Duodenal mucosa (tissue), 2 donors: ENCODE measurements around the gene SOCS1.
"Not testable (repeated sequence)": the region's sequence is repeated elsewhere in the genome, so short reads cannot be mapped to it uniquely, and the experiment has no call there.

Source experiments
- H3K27ac ChIP-seq: one replicate; pipeline ENCODE4 v1.7.0; 2013; ENCODE audit warnings: low read depth, low read length
- H3K27me3 ChIP-seq, 2 donors: one replicate each; pipeline ENCODE4 v1.7.0; 2013; ENCODE audit warnings: low read length in 2 of 2, control low read depth in 1 of 2; ENCODE audit not compliant: insufficient read depth in 2 of 2, control insufficient read depth in 1 of 2
- H3K36me3 ChIP-seq, 2 donors: one replicate each; pipeline ENCODE4 v1.7.0; 2013; ENCODE audit warnings: low read length in 2 of 2, control low read depth in 1 of 2; ENCODE audit not compliant: insufficient read depth in 2 of 2, control insufficient read depth in 1 of 2
- H3K4me1 ChIP-seq, 2 donors: one replicate each; pipeline ENCODE4 v1.7.0; 2013; ENCODE audit warnings: low read length in 2 of 2, control low read depth in 1 of 2; ENCODE audit not compliant: insufficient read depth in 2 of 2, control insufficient read depth in 1 of 2
- H3K4me3 ChIP-seq, 2 donors: one replicate each; pipeline ENCODE4 v1.7.0; 2013; ENCODE audit warnings: low read length in 2 of 2, low read depth in 1 of 2
- H3K9ac ChIP-seq, 2 donors: one replicate each; pipeline ENCODE4 v1.7.0; 2013; ENCODE audit warnings: low read length in 2 of 2, low read depth in 1 of 2
- H3K9me3 ChIP-seq, 2 donors: one replicate each; pipeline ENCODE4 v1.7.0; 2013; ENCODE audit warnings: low read length in 2 of 2, control low read depth in 1 of 2; ENCODE audit not compliant: control insufficient read depth in 1 of 2

SOCS1 gene

GRCh38 chr16:11224894-11225676, 30.9 kb downstream of the SOCS1 start:
- Histone ChIP-seq H3K4me3 (no peak overlapping the region), H3K4me1 (peaks cover 15 to 16% of the 10 kb centered on the region in 2 donors), H3K9ac (no peak overlapping the region), H3K27ac (no peak overlapping the region), H3K27me3 (no peaks in the 10 kb centered on the region), H3K9me3 (no peaks in the 10 kb centered on the region), H3K36me3 (no peaks in the 10 kb centered on the region)

DNA sequence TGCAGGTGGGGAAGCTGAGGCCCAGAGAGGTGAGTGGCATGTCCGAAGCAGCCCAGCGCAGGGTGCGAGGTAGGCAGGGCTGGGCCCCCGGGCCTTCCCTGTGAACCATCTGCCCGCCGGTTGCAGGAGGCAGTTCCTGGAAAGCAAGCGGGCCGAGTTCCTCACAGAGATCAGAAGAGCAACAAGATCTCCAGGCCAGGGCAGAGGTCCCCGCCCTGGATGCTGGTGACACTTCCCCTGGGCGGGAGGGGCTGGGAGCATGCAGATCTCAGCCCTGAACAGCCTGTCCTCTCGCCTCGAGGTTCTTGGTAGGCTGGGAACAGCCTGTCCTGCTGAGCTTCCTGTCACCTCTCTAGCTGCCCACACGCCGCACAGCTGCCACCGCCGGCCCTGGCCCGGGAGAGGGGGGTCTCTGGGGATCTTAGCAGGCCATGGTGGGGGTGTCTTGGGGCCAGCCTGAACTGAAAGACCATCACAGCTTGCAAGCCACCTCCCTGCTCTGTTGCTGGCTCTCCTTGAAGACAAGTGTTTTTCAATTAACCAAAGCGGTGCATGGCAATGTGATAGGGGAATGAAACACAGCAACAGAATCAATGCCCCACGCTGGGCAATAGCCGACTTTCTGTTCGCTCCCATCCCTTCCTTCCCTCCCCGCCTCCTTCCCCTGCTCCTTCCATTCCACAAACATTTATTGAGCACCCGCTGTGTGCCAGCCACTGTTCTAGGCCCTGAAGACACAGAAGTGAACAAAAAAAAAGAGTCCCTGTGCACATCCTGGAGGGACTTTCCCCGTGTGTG, 31.7 kb downstream of the SOCS1 start:
- no peaks in the 10 kb centered on the region for H3K36me3 ChIP-seq
- no peaks in the 10 kb centered on the region for H3K27me3 ChIP-seq
- no peaks in the 10 kb centered on the region for H3K9me3 ChIP-seq
- H3K27ac ChIP-seq: peak overlapping the region; percentile 11
- peaks cover 15 to 16% of the 10 kb centered on the region in 2 donors for H3K4me1 ChIP-seq
- no peak overlapping the region for H3K4me3 ChIP-seq
- peak overlapping the region in 1 of 2 donors; percentile 18 for H3K9ac ChIP-seq

DNA sequence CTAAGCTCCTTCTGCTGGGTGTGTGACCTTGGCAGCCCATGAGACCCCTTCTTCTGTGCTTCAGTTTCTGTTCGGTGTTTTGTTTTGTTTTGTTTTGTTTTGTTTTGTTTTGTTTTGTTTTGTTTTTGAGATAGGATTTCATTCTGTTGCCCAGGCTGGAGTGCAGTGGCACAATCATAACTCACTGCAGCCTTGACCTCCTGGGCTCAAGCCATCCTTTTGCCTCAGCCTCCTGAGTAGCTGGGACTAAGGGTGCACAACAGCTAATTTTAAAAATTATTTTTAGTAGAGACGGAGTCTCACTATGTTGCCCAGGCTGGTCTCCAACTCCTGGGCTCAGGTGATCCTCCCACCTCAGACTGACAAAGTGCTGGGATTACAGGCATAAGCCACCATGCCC, 35.5 kb downstream of the SOCS1 start:
- Histone ChIP-seq H3K9me3 (peaks cover 9 to 22% of the 10 kb centered on the region in 2 donors), H3K4me1 (peaks cover 15 to 16% of the 10 kb centered on the region in 2 donors)
- H3K4me3 ChIP-seq, H3K36me3 ChIP-seq, H3K27ac ChIP-seq, H3K9ac ChIP-seq, H3K27me3 ChIP-seq: not testable (repeated sequence)

GRCh38 chr16:11219178-11219577, 36.8 kb downstream of the SOCS1 start:
- Histone ChIP-seq H3K9me3 (peaks cover 9 to 22% of the 10 kb centered on the region in 2 donors), H3K36me3 (no peaks in the 10 kb centered on the region), H3K27me3 (no peaks in the 10 kb centered on the region), H3K27ac (no peak overlapping the region), H3K4me3 (no peak overlapping the region), H3K4me1 (peaks cover 3 to 4% of the 10 kb centered on the region in 2 donors), H3K9ac (no peak overlapping the region)

DNA sequence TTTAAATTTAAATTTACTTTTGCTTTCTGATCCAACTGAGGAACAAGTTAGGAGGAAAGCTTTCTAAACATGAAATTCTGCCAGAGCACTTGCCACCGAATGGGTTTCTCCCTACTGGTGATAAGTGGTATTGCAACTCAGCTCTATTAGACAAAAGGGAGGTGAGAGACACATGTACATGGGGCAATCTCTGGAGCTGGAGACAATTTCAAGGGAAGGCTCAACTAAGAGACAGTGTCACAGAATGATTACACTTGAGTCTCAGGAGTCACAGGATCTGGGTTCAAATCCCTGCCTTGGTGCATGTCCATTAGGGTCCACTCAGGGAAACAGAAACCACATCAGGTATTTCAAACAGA, 37.4 kb downstream of the SOCS1 start:
- Histone ChIP-seq H3K27ac (no peak overlapping the region), H3K9me3 (peaks cover 9 to 22% of the 10 kb centered on the region in 2 donors), H3K4me1 (no peaks in the 10 kb centered on the region), H3K4me3 (no peak overlapping the region), H3K36me3 (no peaks in the 10 kb centered on the region), H3K9ac (no peak overlapping the region), H3K27me3 (no peaks in the 10 kb centered on the region)

GRCh38 chr16:11217651-11218603, 38.1 kb downstream of the SOCS1 start:
- peaks cover 9 to 22% of the 10 kb centered on the region in 2 donors for H3K9me3 ChIP-seq

GRCh38 chr16:11215935-11216556, 40.0 kb downstream of the SOCS1 start:
- peaks cover 9 to 22% of the 10 kb centered on the region in 2 donors for H3K9me3 ChIP-seq
- no peak overlapping the region for H3K4me3 ChIP-seq
- H3K27me3 ChIP-seq: peaks cover 0 to 4% of the 10 kb centered on the region in 2 donors
- H3K36me3 ChIP-seq: no peaks in the 10 kb centered on the region
- no peak overlapping the region for H3K9ac ChIP-seq
- no peak overlapping the region for H3K27ac ChIP-seq
- no peaks in the 10 kb centered on the region for H3K4me1 ChIP-seq

More at GRCh38 chr16:11217651-11218603, 38.1 kb downstream of the SOCS1 start:
- H3K27ac ChIP-seq: no peak overlapping the region
- no peaks in the 10 kb centered on the region for H3K36me3 ChIP-seq
- H3K4me3 ChIP-seq: no peak overlapping the region
- no peaks in the 10 kb centered on the region for H3K27me3 ChIP-seq
- no peaks in the 10 kb centered on the region for H3K4me1 ChIP-seq
- no peak overlapping the region for H3K9ac ChIP-seq

DNA sequence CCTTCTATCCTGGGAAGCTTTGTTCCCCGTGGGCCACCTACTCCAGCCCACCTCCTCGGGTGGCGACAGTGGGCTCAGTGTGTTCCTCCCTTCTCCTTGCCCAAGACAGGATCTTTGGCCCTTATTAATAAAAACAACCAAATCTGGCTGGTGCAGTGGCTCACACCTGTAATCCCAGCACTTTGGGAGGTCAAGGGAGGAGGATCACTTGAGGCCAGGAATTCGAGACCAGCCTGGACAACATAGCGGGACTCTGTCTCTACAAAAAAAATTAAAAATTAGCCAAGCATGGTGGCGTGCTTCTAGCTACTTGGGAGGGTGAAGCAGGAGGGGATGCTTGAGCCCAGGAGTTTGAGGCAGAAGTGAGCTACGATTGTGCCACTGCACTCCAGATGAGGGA, 42.2 kb downstream of the SOCS1 start:
- H3K9me3 ChIP-seq: peaks cover 8 to 20% of the 10 kb centered on the region in 2 donors

GRCh38 chr16:11213373-11213772, 42.6 kb downstream of the SOCS1 start:
- Histone ChIP-seq H3K4me1 (no peaks in the 10 kb centered on the region), H3K9me3 (peaks cover 3 to 15% of the 10 kb centered on the region in 2 donors), H3K9ac (no peak overlapping the region), H3K4me3 (no peak overlapping the region), H3K36me3 (no peaks in the 10 kb centered on the region), H3K27ac (no peak overlapping the region), H3K27me3 (peaks cover 0 to 4% of the 10 kb centered on the region in 2 donors)

More for the DNA sequence above, 42.2 kb downstream of the SOCS1 start:
- no peak overlapping the region for H3K27ac ChIP-seq
- no peaks in the 10 kb centered on the region for H3K4me1 ChIP-seq
- no peak overlapping the region for H3K4me3 ChIP-seq
- peaks cover 0 to 4% of the 10 kb centered on the region in 2 donors for H3K27me3 ChIP-seq
- H3K9ac ChIP-seq: no peak overlapping the region
- H3K36me3 ChIP-seq: no peaks in the 10 kb centered on the region
